Measurements from ENCODE around the gene GMPR. TPM values are rescaled to one million over a fixed set of nuclear protein-coding genes. Genes with fewer than 3 reads are reported as not detected.

Gene GMPR
- total RNA-seq, 2 experiments from 2014 or later: 3.4 to 4.0 TPM

DNA sequence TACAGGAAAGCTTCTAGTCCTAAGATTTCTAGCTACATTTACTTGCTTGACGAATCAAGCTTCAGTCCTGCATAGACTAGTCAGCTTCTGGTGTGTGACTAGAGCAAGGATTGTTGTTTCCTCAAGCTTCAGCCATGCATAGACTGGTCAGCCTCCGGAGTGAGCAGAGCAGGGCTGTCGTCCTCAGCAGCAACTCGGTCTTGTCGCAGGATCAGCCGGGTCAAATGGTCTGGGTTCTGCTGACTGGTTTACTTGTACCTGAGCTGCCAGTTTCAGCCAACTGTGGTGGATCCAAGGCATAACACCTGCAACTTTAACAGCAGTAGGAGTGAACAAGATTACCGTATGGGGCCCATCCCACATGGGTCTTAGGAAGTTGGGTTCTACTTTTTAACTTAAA is 10.8 kb upstream of the GMPR start:
- no peaks in the 10 kb centered on the region for H3K36me3 Mint-ChIP-seq (ENCODE audit: low read depth)
- ChIA-PET CTCF (no interaction called here), POLR2A (no interaction called here)
- peaks cover 2% of the 10 kb centered on the region for H3K9me3 Mint-ChIP-seq
- no peaks in the 10 kb centered on the region for H3K4me1 Mint-ChIP-seq
- no peak overlapping the region for H3K27ac Mint-ChIP-seq
- peaks cover 10% of the 10 kb centered on the region for H3K27me3 Mint-ChIP-seq
- DNase-seq: no peak
- no peak overlapping the region for H3K4me3 Mint-ChIP-seq

- DNase-seq: no peak
- no peak overlapping the region for H3K27ac Mint-ChIP-seq
- H3K27me3 Mint-ChIP-seq: peaks cover 11% of the 10 kb centered on the region
- CTCF ChIA-PET: no interaction called here
- no peaks in the 10 kb centered on the region for H3K4me1 Mint-ChIP-seq
- peaks cover 2% of the 10 kb centered on the region for H3K9me3 Mint-ChIP-seq
- no peak overlapping the region for H3K4me3 Mint-ChIP-seq
- POLR2A ChIA-PET: no interaction called here
- no peaks in the 10 kb centered on the region for H3K36me3 Mint-ChIP-seq (ENCODE audit: low read depth)
Observed at GRCh38 chr6:16228043-16228442, 10.3 kb upstream of the GMPR start.

DNA sequence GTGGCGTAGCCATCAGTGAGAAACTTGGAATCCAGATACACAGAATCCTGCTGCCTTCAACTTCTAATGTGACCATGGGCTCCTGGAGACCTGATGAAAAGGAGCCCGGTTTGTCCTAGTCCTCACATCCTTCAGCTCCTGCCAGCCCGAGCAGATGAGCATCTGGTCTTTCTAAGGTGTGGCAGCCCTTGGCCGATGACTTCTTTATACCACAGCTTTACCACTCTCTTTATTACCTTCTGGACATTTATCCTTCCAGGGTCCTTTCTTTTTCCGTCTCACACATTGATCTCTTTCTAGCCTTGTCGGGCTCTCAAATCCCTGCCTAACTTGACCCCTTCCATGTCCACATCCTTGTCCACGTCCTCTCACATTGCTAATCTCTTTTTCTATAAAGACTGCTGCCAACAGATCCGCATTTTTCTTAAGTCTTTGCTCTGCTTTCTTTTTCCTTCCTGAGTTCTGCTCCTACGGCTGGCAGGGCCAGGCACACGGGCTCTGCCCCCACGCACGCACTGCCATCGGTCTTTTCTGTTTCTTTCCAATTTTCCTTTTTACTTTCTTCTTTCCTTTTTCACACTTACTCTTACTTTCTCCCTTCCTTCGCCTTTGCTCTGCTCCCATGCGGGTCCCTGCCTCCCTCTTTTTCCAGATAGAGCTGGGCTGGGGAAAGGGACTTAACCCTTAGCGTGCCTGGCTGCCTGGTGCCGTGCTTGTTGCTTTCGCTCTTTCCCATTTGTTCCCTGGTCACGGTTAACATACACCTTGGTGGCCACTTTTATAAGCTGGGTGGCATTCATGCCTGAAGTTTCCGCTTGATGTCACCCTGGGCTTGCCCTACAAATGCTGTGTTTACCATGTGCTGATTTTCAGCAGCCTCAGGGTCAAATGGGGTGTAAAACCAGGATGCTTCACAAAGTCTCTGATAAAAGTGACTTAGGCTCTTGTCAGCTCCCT is 9.4 kb upstream of the GMPR start:
- ChIA-PET CTCF (interaction anchor here (2.1 kb wide), 1 partner anchor 21 kb away, joined by 7 read pairs; no protein-coding TSS in a partner anchor), POLR2A (no interaction called here)
- H3K4me3 Mint-ChIP-seq: no peak overlapping the region
- DNase-seq: no peak
- H3K27ac Mint-ChIP-seq: no peak overlapping the region
- peaks cover 16% of the 10 kb centered on the region for H3K27me3 Mint-ChIP-seq
- no peaks in the 10 kb centered on the region for H3K36me3 Mint-ChIP-seq (ENCODE audit: low read depth)
- no peaks in the 10 kb centered on the region for H3K4me1 Mint-ChIP-seq
- peaks cover 2% of the 10 kb centered on the region for H3K9me3 Mint-ChIP-seq

- CTCF ChIA-PET: interaction anchor here (0.8 to 2.1 kb wide), 3 partner anchors 11 to 28 kb away, joined by 3 to 7 read pairs (median 5); no protein-coding TSS in a partner anchor
- H3K36me3 Mint-ChIP-seq (ENCODE audit: low read depth): no peaks in the 10 kb centered on the region
Observed at GRCh38 chr6:16229700-16230099, 8.7 kb upstream of the GMPR start.

GRCh38 chr6:16230953-16231352 is 7.4 kb upstream of the GMPR start:
- DNase-seq: no peak
- Mint-ChIP-seq H3K4me1 (no peaks in the 10 kb centered on the region), H3K4me3 (no peak overlapping the region), H3K27ac (no peak overlapping the region), H3K36me3 (ENCODE audit: low read depth) (no peaks in the 10 kb centered on the region), H3K9me3 (peaks cover 2% of the 10 kb centered on the region), H3K27me3 (peaks cover 18% of the 10 kb centered on the region)
- ChIA-PET POLR2A (interaction anchor here (1.2 kb wide), 1 partner anchor 10 kb away, joined by 4 read pairs; no protein-coding TSS in a partner anchor), CTCF (interaction anchor here (1.6 to 2.1 kb wide), 2 partner anchors 23 to 30 kb away, joined by 5 to 7 read pairs; no protein-coding TSS in a partner anchor)

More at GRCh38 chr6:16229700-16230099, 8.7 kb upstream of the GMPR start:
- Mint-ChIP-seq H3K27ac (no peak overlapping the region), H3K9me3 (peaks cover 2% of the 10 kb centered on the region), H3K4me3 (no peak overlapping the region), H3K27me3 (peaks cover 11% of the 10 kb centered on the region), H3K4me1 (no peaks in the 10 kb centered on the region)
- no peak for DNase-seq
- POLR2A ChIA-PET: no interaction called here

- no peak overlapping the region for H3K27ac Mint-ChIP-seq
- H3K27me3 Mint-ChIP-seq: peaks cover 22% of the 10 kb centered on the region
- H3K4me1 Mint-ChIP-seq: peaks cover 9% of the 10 kb centered on the region
- no peaks in the 10 kb centered on the region for H3K9me3 Mint-ChIP-seq
- no peak overlapping the region for H3K4me3 Mint-ChIP-seq
- no peak for DNase-seq
- ChIA-PET CTCF (interaction anchor here (0.6 kb wide), 1 partner anchor 1196 kb away, joined by 4 read pairs; no protein-coding TSS in a partner anchor), POLR2A (no interaction called here)
- no peaks in the 10 kb centered on the region for H3K36me3 Mint-ChIP-seq (ENCODE audit: low read depth)
Observed at GRCh38 chr6:16232086-16232485, 6.3 kb upstream of the GMPR start.

DNA sequence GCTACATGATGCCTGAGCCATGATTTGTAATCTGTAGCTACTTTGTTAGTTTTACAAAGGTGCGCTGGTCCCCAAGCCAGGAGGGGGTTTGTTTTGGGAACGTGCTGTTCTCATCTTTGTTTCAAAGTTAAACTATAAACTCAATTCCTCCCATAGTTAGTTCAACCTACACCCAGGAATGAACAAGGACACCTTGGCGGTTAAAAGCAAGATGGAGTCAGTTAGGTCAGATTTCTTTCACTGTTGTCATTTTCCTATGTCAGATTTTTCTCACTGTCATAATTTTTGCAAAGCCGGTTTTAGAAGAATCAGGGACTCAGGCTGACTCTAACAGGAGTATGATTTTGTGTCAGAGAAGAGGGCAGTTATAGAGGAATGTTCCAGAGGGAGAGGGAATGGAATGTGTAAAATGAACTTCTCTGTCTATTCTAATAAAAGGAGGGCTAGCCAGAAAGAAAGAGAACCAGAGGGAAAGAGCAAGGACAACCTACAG is 2.3 kb upstream of the GMPR start:
- CTCF ChIA-PET: no interaction called here

GRCh38 chr6:16236631-16237199 is 1.7 kb upstream of the GMPR start:
- Mint-ChIP-seq H3K4me1 (peaks cover 30% of the 10 kb centered on the region), H3K27ac (no peak overlapping the region), H3K9me3 (no peaks in the 10 kb centered on the region), H3K36me3 (ENCODE audit: low read depth) (no peaks in the 10 kb centered on the region), H3K27me3 (peaks cover 42% of the 10 kb centered on the region), H3K4me3 (peak overlapping the region; percentile 3)
- ChIA-PET POLR2A (no interaction called here), CTCF (interaction anchor here (0.5 to 0.7 kb wide), 2 partner anchors 11 to 74 kb away, joined by 3 read pairs; no protein-coding TSS in a partner anchor)
- DNase-seq: no peak

More for the DNA sequence above, 2.3 kb upstream of the GMPR start:
- no peaks in the 10 kb centered on the region for H3K9me3 Mint-ChIP-seq
- peaks cover 30% of the 10 kb centered on the region for H3K4me1 Mint-ChIP-seq
- POLR2A ChIA-PET: no interaction called here
- no peak overlapping the region for H3K27ac Mint-ChIP-seq
- peaks cover 42% of the 10 kb centered on the region for H3K27me3 Mint-ChIP-seq
- no peaks in the 10 kb centered on the region for H3K36me3 Mint-ChIP-seq (ENCODE audit: low read depth)
- DNase-seq: no peak
- no peak overlapping the region for H3K4me3 Mint-ChIP-seq

DNA sequence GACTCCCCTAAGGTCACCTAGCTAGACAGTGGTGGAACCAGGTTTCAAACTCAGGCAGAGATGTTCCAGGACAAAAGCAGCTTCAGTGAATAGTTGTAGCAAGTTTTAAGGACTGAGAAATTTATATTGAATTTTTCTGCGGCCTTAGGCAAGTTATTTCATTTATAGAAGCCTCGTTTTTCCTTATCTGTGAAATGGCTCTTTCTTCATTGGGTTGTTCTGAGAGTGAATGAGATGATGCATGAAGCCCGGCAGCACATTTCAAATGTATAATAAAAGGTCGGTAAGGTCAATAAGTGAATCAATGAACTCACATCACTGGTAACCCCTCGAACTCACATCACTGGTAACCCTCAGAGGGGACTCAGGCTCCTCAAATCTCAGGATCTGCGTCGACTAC is 1.1 kb upstream of the GMPR start:
- DNase-seq: no peak
- H3K36me3 Mint-ChIP-seq (ENCODE audit: low read depth): no peaks in the 10 kb centered on the region
- peaks cover 40% of the 10 kb centered on the region for H3K27me3 Mint-ChIP-seq
- ChIA-PET POLR2A (no interaction called here), CTCF (interaction anchor here (0.5 to 0.7 kb wide), 3 partner anchors 10 to 74 kb away, joined by 3 to 5 read pairs (median 3); no protein-coding TSS in a partner anchor)
- H3K4me1 Mint-ChIP-seq: peaks cover 30% of the 10 kb centered on the region
- peak overlapping the region; percentile 3 for H3K4me3 Mint-ChIP-seq
- H3K9me3 Mint-ChIP-seq: no peaks in the 10 kb centered on the region
- H3K27ac Mint-ChIP-seq: no peak overlapping the region

- Mint-ChIP-seq H3K4me1 (peaks cover 30% of the 10 kb centered on the region), H3K27ac (no peak overlapping the region), H3K27me3 (peaks cover 32% of the 10 kb centered on the region), H3K4me3 (peak overlapping the region; percentile 81), H3K9me3 (no peaks in the 10 kb centered on the region), H3K36me3 (ENCODE audit: low read depth) (no peaks in the 10 kb centered on the region)
- ChIA-PET CTCF (interaction anchor here (1.9 kb wide), 1 partner anchor 78 kb away, joined by 5 read pairs; no protein-coding TSS in a partner anchor), POLR2A (no interaction called here)
- DNase-seq: peak; percentile 26
Observed at GRCh38 chr6:16238963-16239797, 793 bp downstream of the GMPR start.

DNA sequence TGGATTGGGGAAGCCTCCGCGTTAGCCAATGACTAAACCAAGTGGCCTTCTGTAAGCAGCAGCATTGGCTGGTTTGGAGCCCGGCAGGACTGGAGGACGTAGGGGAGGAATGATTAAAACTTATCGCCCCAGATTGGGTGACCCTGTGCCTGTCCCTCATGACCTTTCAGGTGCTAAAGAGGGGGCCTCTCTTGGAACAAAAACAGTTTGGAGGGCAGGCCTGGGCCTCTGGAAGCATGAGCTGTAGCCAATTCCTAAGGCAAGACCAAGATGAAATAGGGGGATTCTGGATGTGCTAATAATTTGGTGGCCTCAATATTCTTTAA is 1.4 kb downstream of the GMPR start:
- Mint-ChIP-seq H3K36me3 (ENCODE audit: low read depth) (no peaks in the 10 kb centered on the region), H3K4me1 (peaks cover 30% of the 10 kb centered on the region), H3K27me3 (peaks cover 32% of the 10 kb centered on the region), H3K4me3 (no peak overlapping the region), H3K9me3 (no peaks in the 10 kb centered on the region), H3K27ac (no peak overlapping the region)
- DNase-seq: no peak
- ChIA-PET CTCF (interaction anchor here (1.0 to 1.9 kb wide), 2 partner anchors 10 to 77 kb away, joined by 3 to 5 read pairs; no protein-coding TSS in a partner anchor), POLR2A (interaction anchor here (1.7 kb wide), 1 partner anchor 9 kb away, joined by 4 read pairs; no protein-coding TSS in a partner anchor)

GRCh38 chr6:16240589-16241320 is 2.4 kb downstream of the GMPR start:
- ChIA-PET CTCF (interaction anchor here (1.0 kb wide), 1 partner anchor 11 kb away, joined by 3 read pairs; no protein-coding TSS in a partner anchor), POLR2A (interaction anchor here (0.8 to 1.7 kb wide), 2 partner anchors 10 to 112 kb away, joined by 3 to 4 read pairs; partner anchors contain the start of gene MYLIP)
- Mint-ChIP-seq H3K27ac (no peak overlapping the region), H3K36me3 (ENCODE audit: low read depth) (no peaks in the 10 kb centered on the region), H3K4me1 (peaks cover 30% of the 10 kb centered on the region), H3K4me3 (no peak overlapping the region), H3K27me3 (peaks cover 26% of the 10 kb centered on the region), H3K9me3 (no peaks in the 10 kb centered on the region)
- no peak for DNase-seq
